Large intestine (tissue), 3 donors: ENCODE measurements around the gene PRM3. TPM values are rescaled to one million over a fixed set of nuclear protein-coding genes. Genes with fewer than 3 reads are reported as not detected.
A peak's percentile ranks its signal among the peaks of the same experiment; 100 is the strongest.

Experiments used
- DNase-seq, 2 donors: peaks; one replicate each; pipeline versions ENCODE4 v3.0.0 to v3.0.0-alpha.2; 2013
- H3K27ac ChIP-seq: one replicate; pipeline ENCODE4 v1.5.1; 2013; ENCODE audit warnings: low read length
- H3K27me3 ChIP-seq: 2 replicates; pipeline ENCODE4 v1.6.1; 2013; ENCODE audit warnings: low read length; ENCODE audit not compliant: control insufficient read depth, insufficient read depth
- H3K36me3 ChIP-seq: 2 replicates; pipeline ENCODE4 v1.6.1; 2013; ENCODE audit warnings: low read length; ENCODE audit not compliant: control insufficient read depth, insufficient read depth
- H3K4me1 ChIP-seq: one replicate; pipeline ENCODE4 v1.6.1; 2013; ENCODE audit warnings: low read length; ENCODE audit not compliant: control insufficient read depth, insufficient read depth
- H3K4me3 ChIP-seq: one replicate; pipeline ENCODE4 v1.5.1; 2013; ENCODE audit warnings: low read length
- H3K9me3 ChIP-seq: one replicate; pipeline ENCODE4 v1.6.1; 2013; ENCODE audit warnings: mild to moderate bottlenecking, low read depth, low read length, moderate library complexity; ENCODE audit not compliant: control insufficient read depth
- WGBS: methylation state at CpG from one replicate; pipeline ENCODE4 v1.1.5; 2013; ENCODE audit warnings: low lambda C conversion rate; ENCODE audit not compliant: insufficient coverage; 5-methylcytosine and 5-hydroxymethylcytosine counted together
- polyA plus RNA-seq: library from polyadenylated mRNA; unstranded; fragments of 120-200 nt; gene quantifications from one replicate; pipeline ENCODE4 v1.2.1, GENCODE V29; 2013

The PRM3 gene
- polyA plus RNA-seq, 1 donor = not detected

GRCh38 chr16:11278681-11279628 is 5.5 kb upstream of the PRM3 start:
- peak in 1 of 2 donors; percentile 19 for DNase-seq
- peaks cover 6% of the 10 kb centered on the region for H3K4me1 ChIP-seq
- no CpG with 5 or more reads among the region's 7 CpGs for WGBS

GRCh38 chr16:11277607-11278337 is 4.3 kb upstream of the PRM3 start:
- WGBS = no CpG with 5 or more reads among the region's 12 CpGs

More at GRCh38 chr16:11278681-11279628, 5.5 kb upstream of the PRM3 start:
- no peak overlapping the region for H3K27ac ChIP-seq
- H3K4me3 ChIP-seq = no peak overlapping the region
- H3K9me3 ChIP-seq = no peaks in the 10 kb centered on the region
- H3K27me3 ChIP-seq = no peaks in the 10 kb centered on the region
- H3K36me3 ChIP-seq = no peaks in the 10 kb centered on the region

GRCh38 chr16:11276896-11277593 is 3.6 kb upstream of the PRM3 start:
- no peak overlapping the region for H3K4me3 ChIP-seq

More at GRCh38 chr16:11277607-11278337, 4.3 kb upstream of the PRM3 start:
- Histone ChIP-seq H3K4me1 (peaks cover 6% of the 10 kb centered on the region), H3K27ac (no peak overlapping the region), H3K9me3 (no peaks in the 10 kb centered on the region), H3K36me3 (no peaks in the 10 kb centered on the region), H3K4me3 (no peak overlapping the region), H3K27me3 (no peaks in the 10 kb centered on the region)
- no peak for DNase-seq

GRCh38 chr16:11276143-11276895 is 2.9 kb upstream of the PRM3 start, which contains the start of gene PRM2:
TSS of gene PRM2 (minus strand) at chr16:11276480. CDS start at chr16:11276370, 110 bp downstream.
- no peaks in the 10 kb centered on the region for H3K36me3 ChIP-seq
- H3K27me3 ChIP-seq = no peaks in the 10 kb centered on the region
- WGBS = no CpG with 5 or more reads among the region's 26 CpGs
- H3K4me1 ChIP-seq = peaks cover 6% of the 10 kb centered on the region
- H3K9me3 ChIP-seq = no peaks in the 10 kb centered on the region
- no peak within 1 kb of the TSS for H3K4me3 ChIP-seq
- DNase-seq = no peak
- no peak within 1 kb of the TSS for H3K27ac ChIP-seq

More at GRCh38 chr16:11276896-11277593, 3.6 kb upstream of the PRM3 start:
- Histone ChIP-seq H3K4me1 (peaks cover 6% of the 10 kb centered on the region), H3K36me3 (no peaks in the 10 kb centered on the region), H3K27me3 (no peaks in the 10 kb centered on the region), H3K9me3 (no peaks in the 10 kb centered on the region), H3K27ac (no peak overlapping the region)
- WGBS = no CpG with 5 or more reads among the region's 11 CpGs
- DNase-seq = no peak

- no peak for DNase-seq
- Histone ChIP-seq H3K27ac (no peak overlapping the region), H3K27me3 (no peaks in the 10 kb centered on the region), H3K4me3 (no peak overlapping the region), H3K9me3 (no peaks in the 10 kb centered on the region), H3K4me1 (peaks cover 4% of the 10 kb centered on the region), H3K36me3 (no peaks in the 10 kb centered on the region)
- WGBS = no CpG with 5 or more reads among the region's 7 CpGs
These were observed 1.5 kb upstream of the PRM3 start for GRCh38 chr16:11274964-11275363.

- Histone ChIP-seq H3K36me3 (no peaks in the 10 kb centered on the region), H3K9me3 (no peaks in the 10 kb centered on the region), H3K27me3 (no peaks in the 10 kb centered on the region), H3K4me1 (no peaks in the 10 kb centered on the region), H3K27ac (no peak overlapping the region), H3K4me3 (no peak overlapping the region)
- no CpG with 5 or more reads among the region's 3 CpGs for WGBS
- DNase-seq = no peak
These were observed 394 bp upstream of the PRM3 start for GRCh38 chr16:11273721-11274324.

GRCh38 chr16:11272484-11272883 is 945 bp downstream of the PRM3 start:
- no peaks in the 10 kb centered on the region for H3K9me3 ChIP-seq
- no peak overlapping the region for H3K27ac ChIP-seq
- no peaks in the 10 kb centered on the region for H3K27me3 ChIP-seq
- H3K4me3 ChIP-seq = no peak overlapping the region
- no CpG with 5 or more reads among the region's 6 CpGs for WGBS
- H3K36me3 ChIP-seq = no peaks in the 10 kb centered on the region
- no peaks in the 10 kb centered on the region for H3K4me1 ChIP-seq
- DNase-seq = no peak

GRCh38 chr16:11271610-11272009 is 1.8 kb downstream of the PRM3 start:
- Histone ChIP-seq H3K36me3 (no peaks in the 10 kb centered on the region), H3K9me3 (no peaks in the 10 kb centered on the region), H3K27me3 (no peaks in the 10 kb centered on the region), H3K4me1 (no peaks in the 10 kb centered on the region), H3K4me3 (no peak overlapping the region), H3K27ac (no peak overlapping the region)
- WGBS = no CpG with 5 or more reads among the region's 10 CpGs
- no peak for DNase-seq

- Histone ChIP-seq H3K27me3 (no peaks in the 10 kb centered on the region), H3K4me1 (no peaks in the 10 kb centered on the region), H3K36me3 (no peaks in the 10 kb centered on the region), H3K27ac (no peak overlapping the region), H3K4me3 (no peak overlapping the region), H3K9me3 (no peaks in the 10 kb centered on the region)
- WGBS = no CpG with 5 or more reads among the region's 2 CpGs
- DNase-seq = no peak
These were observed 2.7 kb downstream of the PRM3 start for GRCh38 chr16:11270602-11271162.
